K562 (cell line): ENCODE measurements around the gene FAM200A. TPM values are rescaled to one million over a fixed set of nuclear protein-coding genes. Genes with fewer than 3 reads are reported as not detected.

Experiments
- ATAC-seq: fragments of 200-7000 bp; cut with Tn5 transposase; 3 replicates; pipeline ENCODE4 v1.9.1; 2020; ENCODE audit warnings: moderate library complexity
- BruUV-seq: library from RNA; stranded (reverse); fragments of 400-500 nt; replicated peaks from 2 replicates; lab custom pipeline; 2021; lab: Mats Ljungman, UMichigan
- CTCF ChIA-PET: fragments of 300-600 bp; formaldehyde crosslinking; extraction: SDS; loops from one replicate; lab custom pipeline; 2021; ENCODE audit warnings: low intra/inter-chr PET ratio; lab: Yijun Ruan, JAX
- POLR2A ChIA-PET: fragments of 300-600, 350-650 bp; sonication (Branson Sonifier 250); formaldehyde crosslinking; extraction: SDS; loops from one replicate; lab custom pipeline; 2021; ENCODE audit warnings: antibody characterized with exemption, inconsistent platforms; lab: Yijun Ruan, JAX
- DNase-seq, 4 experiments: peaks; one replicate each; pipeline versions ENCODE4 v3.0.0 to v3.0.0-alpha.2; 2011 to 2018; ENCODE audit warnings: low spot score in 3 of 4, mixed read lengths in 3 of 4; ENCODE audit errors: extremely low read depth in 1 of 4
- FAIRE-seq: peaks from 2 replicates; lab custom pipeline; 2011; peaks lifted over from hg19 to GRCh38; lab: Jason Lieb, UNC
- H2AFZ ChIP-seq: 2 replicates; pipeline ENCODE4 v1.6.0; 2011; ENCODE audit warnings: low read depth, low read length, control low read depth, inconsistent platforms
- H3K27ac ChIP-seq: fragments of 200-600 bp; 3 replicates; pipeline ENCODE4 v1.8.0; 2011; ENCODE audit warnings: low read depth, mild to moderate bottlenecking, control low read depth, inconsistent platforms, low read length, moderate library complexity, mixed read lengths; ENCODE audit errors: extremely low read depth
- H3K27me3 ChIP-seq, 2 experiments: fragments of 300-600 bp in 1 of 2; 2 replicates in 1 of 2; 3 replicates in 1 of 2; pipeline versions ENCODE4 v1.6.0 to v1.8.0; 2011; ENCODE audit warnings: inconsistent platforms in 2 of 2, low read length in 2 of 2, mild to moderate bottlenecking in 1 of 2, mixed read lengths in 1 of 2, moderate library complexity in 1 of 2; ENCODE audit not compliant: control insufficient read depth in 2 of 2, insufficient read depth in 2 of 2
- H3K36me3 ChIP-seq: fragments of 300-600 bp; 3 replicates; pipeline ENCODE4 v1.8.0; 2011; ENCODE audit warnings: mild to moderate bottlenecking, low read length, inconsistent platforms; ENCODE audit not compliant: control insufficient read depth, insufficient read depth
- H3K4me1 ChIP-seq, 2 experiments: fragments of 200-600 bp in 1 of 2; replicated peaks in 1 of 2; 2 replicates in 1 of 2; 3 replicates in 1 of 2; pipeline versions ENCODE4 v1.5.1 to v1.8.0; 2011; ENCODE audit warnings: inconsistent platforms in 2 of 2, low read length in 2 of 2, mild to moderate bottlenecking in 1 of 2, mixed read lengths in 1 of 2, moderate library complexity in 1 of 2; ENCODE audit not compliant: control insufficient read depth in 2 of 2, insufficient read depth in 2 of 2
- H3K4me2 ChIP-seq: 2 replicates; pipeline ENCODE4 v1.6.1; 2011; ENCODE audit warnings: low read length, control low read depth, inconsistent platforms, mixed read lengths; ENCODE audit not compliant: insufficient read depth
- H3K4me3 ChIP-seq: fragments of 200-600 bp; sonication (generic), shearing (Covaris generic); 2 replicates; pipeline ENCODE4 v1.5.1; 2016; ENCODE audit warnings: control low read depth, inconsistent platforms
- H3K79me2 ChIP-seq: fragments of 200-600 bp; 3 replicates; pipeline ENCODE4 v1.8.0; 2011; ENCODE audit warnings: low read length, inconsistent platforms; ENCODE audit not compliant: control insufficient read depth, insufficient read depth
- H3K9ac ChIP-seq, 2 experiments: 2 replicates each; pipeline versions ENCODE4 v1.6.0 to v1.6.1; 2011; ENCODE audit warnings: low read depth in 2 of 2, low read length in 2 of 2, control low read depth in 1 of 2, inconsistent platforms in 1 of 2, mild to moderate bottlenecking in 1 of 2, mixed read lengths in 1 of 2; ENCODE audit not compliant: insufficient read depth in 1 of 2
- H3K9me1 ChIP-seq: one replicate; pipeline ENCODE4 v1.6.0; 2011; ENCODE audit warnings: inconsistent platforms, mild to moderate bottlenecking, low read length, moderate library complexity; ENCODE audit not compliant: control insufficient read depth, insufficient read depth
- H3K9me3 ChIP-seq: replicated peaks from 2 replicates; pipeline ENCODE4 v1.5.1; 2011; ENCODE audit warnings: low read depth, low read length, inconsistent platforms; ENCODE audit not compliant: control insufficient read depth, insufficient read depth
- H4K20me1 ChIP-seq: replicated peaks from 2 replicates; pipeline ENCODE4 v1.6.1; 2011; ENCODE audit warnings: low read length, inconsistent platforms, mixed read lengths; ENCODE audit not compliant: control insufficient read depth, insufficient read depth
- AFF4 ChIP-seq: sonication (generic); formaldehyde crosslinking; IDR thresholded peaks from 2 replicates; pipeline ENCODE4 v1.8.0; 2023; ENCODE audit warnings: mild to moderate bottlenecking, missing genetic modification reagents
- BDP1 ChIP-seq: IDR thresholded peaks from 3 replicates; pipeline ENCODE4 v1.6.1; 2011; ENCODE audit not compliant: insufficient read length, insufficient read depth
- CCNT2 ChIP-seq: IDR thresholded peaks from 2 replicates; pipeline ENCODE4 v1.6.1; 2011; ENCODE audit warnings: borderline replicate concordance, low read depth, mild to moderate bottlenecking, moderate library complexity, mixed read lengths, low read length; ENCODE audit not compliant: insufficient read length; ENCODE audit errors: extremely low read depth
- CTBP1 ChIP-seq: fragments of 450-650 bp; IDR thresholded peaks from 2 replicates; pipeline ENCODE4 v1.6.1; 2016; ENCODE audit warnings: borderline replicate concordance
- FOSL1 ChIP-seq: fragments of 200-800 bp; sonication (Bioruptor generic); conservative IDR thresholded peaks from 2 replicates; pipeline ENCODE4 v1.6.1; 2016; ENCODE audit warnings: missing genetic modification characterization, missing compliant biosample characterization
- FOXM1 ChIP-seq, 2 experiments: fragments of 450-650 bp in 1 of 2; sonication (generic) in 1 of 2; formaldehyde crosslinking in 1 of 2; IDR thresholded peaks; 2 replicates each; pipeline versions ENCODE4 v1.6.1 to v1.9.0; 2017 to 2022; ENCODE audit warnings: low read depth in 2 of 2, mild to moderate bottlenecking in 2 of 2, missing genetic modification reagents in 1 of 2, moderate library complexity in 1 of 2
- FOXP1 ChIP-seq: sonication (generic); formaldehyde crosslinking; IDR thresholded peaks from 2 replicates; pipeline ENCODE4 v1.8.0; 2022; ENCODE audit warnings: mild to moderate bottlenecking, missing genetic modification reagents
- HMBOX1 ChIP-seq: sonication (generic); IDR thresholded peaks from 2 replicates; pipeline ENCODE4 v1.6.1; 2016
- MED1 ChIP-seq: sonication (generic); formaldehyde crosslinking; IDR thresholded peaks from 2 replicates; pipeline ENCODE4 v1.8.1; 2023; ENCODE audit warnings: missing genetic modification reagents, borderline replicate concordance
- NR2C1 ChIP-seq, 2 experiments: fragments of 450-650 bp; IDR thresholded peaks; 2 replicates each; pipeline ENCODE4 v1.6.1; 2017; ENCODE audit warnings: mild to moderate bottlenecking in 2 of 2, antibody characterized with exemption in 1 of 2, inconsistent platforms in 1 of 2, missing compliant biosample characterization in 1 of 2, missing genetic modification characterization in 1 of 2
- TEAD1 ChIP-seq, 2 experiments: fragments of 450-650 bp in 1 of 2; sonication (generic) in 1 of 2; formaldehyde crosslinking; IDR thresholded peaks; 2 replicates each; pipeline versions ENCODE4 v1.4.0 to v1.8.0; 2020 to 2022; ENCODE audit warnings: mild to moderate bottlenecking in 2 of 2, missing genetic modification reagents in 1 of 2
- ZNF75A ChIP-seq: fragments of 450-650 bp; formaldehyde crosslinking; IDR thresholded peaks from 2 replicates; pipeline ENCODE4 v1.4.0; 2020; ENCODE audit warnings: mild to moderate bottlenecking
- WGBS: fragments of 100-300 bp; shearing (Covaris generic); methylation state at CpG from one replicate; pipeline ENCODE4 v1.1.6; 2016; ENCODE audit warnings: low coverage, mixed read lengths; ENCODE audit not compliant: insufficient coverage; ENCODE audit errors: missing lambda C conversion rate; 5-methylcytosine and 5-hydroxymethylcytosine counted together
- in situ Hi-C: fragments of 300-500 bp; cut with MboI; formaldehyde crosslinking; loops from 4 replicates; pipeline ENCODE4 v1.15.0; 2018; ENCODE audit warnings: inconsistent platforms, mixed read lengths
- intact Hi-C: fragments of 100-400 bp; cut with micrococcal nuclease; formaldehyde crosslinking; loops from 2 replicates; pipeline ENCODE4 v1.14.2; 2022
- polyA plus RNA-seq, 8 experiments: library from polyadenylated mRNA; depleted of rRNA in 4 of 8; stranded (reverse) in 5 of 8; unstranded in 3 of 8; fragments of >200 nt; fragmentation: Nextera tagmentation in 2 of 8; fragmentation: Illumina TruSeq in 1 of 8; extraction: Ambion mirVana in 2 of 8; extraction: Trizol in 1 of 8; gene quantifications; 2 replicates each; pipeline versions ENCODE4 v1.2.1 to v1.2.3, GENCODE V29; 2011 to 2014; ENCODE audit warnings: inconsistent platforms in 1 of 8, missing spikeins in 1 of 8
- total RNA-seq, 7 experiments: library from RNA; depleted of rRNA in 6 of 7; stranded (reverse); fragments of >200 nt in 6 of 7; fragmentation: Illumina TruSeq in 2 of 7; extraction: Trizol in 2 of 7; gene quantifications; 2 replicates each; pipeline versions ENCODE4 v1.2.1 to v1.2.3, GENCODE V29; 2011 to 2021; ENCODE audit warnings: low replicate concordance in 1 of 7

FAM200A gene
- total and polyA plus RNA-seq, 9 of the 15 experiments (the other 6 are each of a cell fraction or from before 2014, with no cell fraction given) = 3.3 to 11.2 (median 8.3) TPM

- peak in 3 of 4 experiments; percentile 35 to 53 (median 45) for DNase-seq
- H3K9me3 ChIP-seq = peaks cover 6% of the 10 kb centered on the region
- H2AFZ ChIP-seq = no peak overlapping the region
- in situ Hi-C loops (no loop called here), intact Hi-C loops (no loop called here)
- no peak overlapping the region for H3K4me2 ChIP-seq
- CTCF ChIA-PET = no interaction called here
- no peaks in the 10 kb centered on the region for H3K27me3 ChIP-seq
- POLR2A ChIA-PET = interaction anchor here (0.8 kb wide), 1 partner anchor 18 kb away, joined by 3 read pairs; no protein-coding TSS in a partner anchor
- no peaks in the 10 kb centered on the region for H4K20me1 ChIP-seq
- ATAC-seq = peak; percentile 48; the same call in 2 of the 3 replicates
- no peak overlapping the region for H3K9ac ChIP-seq
- no peaks in the 10 kb centered on the region for H3K9me1 ChIP-seq
- no peaks in the 10 kb centered on the region for H3K79me2 ChIP-seq
- no peaks in the 10 kb centered on the region for H3K4me1 ChIP-seq
- H3K36me3 ChIP-seq = no peaks in the 10 kb centered on the region
- 2% methylated on average over 7 of the region's 7 CpGs for WGBS
- no peak for FAIRE-seq
- no peak overlapping the region for H3K27ac ChIP-seq
- no peak overlapping the region for H3K4me3 ChIP-seq
- no TSS peak for BruUV-seq
- peak; percentile 29; the same call in 1 of the 2 replicates for TF ChIP-seq CTBP1
- TF ChIP-seq TEAD1 (CRISPR knock-in tag; IDR thresholded peaks at IDR 0.05) = 0 out of 4 replicates have a peak, but pooled peaks of 1 of the 2 experiments have one; percentile 48
- TF ChIP-seq MED1 (CRISPR knock-in tag) = no peak
- TF ChIP-seq FOXM1 (IDR thresholded peaks at IDR 0.05; ENCODE audit: low read depth) = no peak
- TF ChIP-seq FOXM1 (CRISPR knock-in tag; IDR thresholded peaks at IDR 0.05; ENCODE audit: low read depth) = no peak
- TF ChIP-seq CCNT2 = peak; percentile 18
- TF ChIP-seq FOSL1 (tag) = no peak
- no peak for TF ChIP-seq FOXP1 (CRISPR knock-in tag)
- TF ChIP-seq ZNF75A (CRISPR knock-in tag) = peak; percentile 48; the same call in 1 of the 2 replicates
- no peak for TF ChIP-seq AFF4
- no peak for TF ChIP-seq BDP1
- TF ChIP-seq NR2C1 (IDR thresholded peaks at IDR 0.05) = no peak
- 0 out of 2 replicates have a peak, but pooled peaks have one; percentile 37 for TF ChIP-seq NR2C1 (tag; IDR thresholded peaks at IDR 0.05)
- no peak for TF ChIP-seq HMBOX1
Measured at GRCh38 chr7:99539213-99539811, 12.6 kb downstream of the FAM200A start.
